Amygdala (tissue), 56 donors: ENCODE data around the gene LRRC75B.
A peak's percentile ranks its signal among the peaks of the same experiment; 100 is the strongest.

Experiments
- DNase-seq, 56 donors: peaks; one replicate each; lab custom pipeline; 2025; lab: John Stamatoyannopoulos, UW

Gene LRRC75B

DNA sequence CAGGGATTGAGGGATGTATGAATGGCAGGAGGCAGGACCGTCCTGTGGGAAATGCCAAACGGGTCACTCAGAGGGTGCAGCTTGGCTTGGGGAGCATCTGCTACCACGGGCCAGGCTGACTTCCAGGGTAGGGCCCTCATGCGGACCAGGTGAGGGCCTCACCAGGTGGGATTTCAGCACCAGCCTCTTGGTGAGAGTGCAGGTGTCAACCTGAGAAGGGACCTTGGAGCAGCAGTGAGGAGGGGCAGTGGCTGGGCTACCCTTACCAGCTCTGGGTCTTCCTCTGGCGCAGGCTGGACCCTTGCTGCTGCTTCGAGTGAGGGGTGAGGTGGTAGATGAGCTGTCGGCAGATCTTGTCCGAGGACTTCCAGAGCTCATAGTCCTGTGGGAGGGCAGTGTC, 4.9 kb downstream of the LRRC75B start:
- DNase-seq = no peak

- no peak for DNase-seq
Measured at GRCh38 chr22:24587251-24587650, 5.6 kb downstream of the LRRC75B start.

- DNase-seq = no peak
Measured at GRCh38 chr22:24585927-24586546, 6.8 kb downstream of the LRRC75B start.

- no peak for DNase-seq
Measured at GRCh38 chr22:24585461-24585860, 7.4 kb downstream of the LRRC75B start.

DNA sequence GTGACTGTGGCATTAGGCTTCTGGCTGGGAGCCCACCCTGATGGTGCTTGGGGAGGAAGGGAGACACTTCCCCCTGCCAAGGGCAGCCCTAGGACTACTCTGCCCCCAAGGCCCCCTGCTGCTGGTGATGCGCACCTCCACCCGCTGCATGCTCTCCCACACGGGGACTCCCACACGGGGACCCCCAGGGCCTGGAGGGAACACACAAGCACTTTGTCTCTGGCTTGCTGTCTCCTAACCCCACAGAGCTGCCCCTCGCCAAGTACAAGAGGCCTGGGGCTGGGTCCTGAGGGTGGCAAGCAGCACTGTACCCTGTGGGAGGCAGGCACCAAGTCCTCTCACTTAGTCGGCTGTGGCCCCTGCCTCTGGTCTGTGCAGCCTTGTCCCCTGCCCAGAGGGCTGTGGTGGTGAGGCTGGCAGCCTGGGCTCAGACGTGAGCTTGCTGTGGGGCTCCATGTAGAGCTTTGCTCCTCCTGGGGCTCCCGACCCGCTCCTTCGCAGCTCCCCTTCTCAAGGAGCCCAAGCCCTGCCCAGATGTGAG, 7.9 kb downstream of the LRRC75B start:
- no peak for DNase-seq

DNA sequence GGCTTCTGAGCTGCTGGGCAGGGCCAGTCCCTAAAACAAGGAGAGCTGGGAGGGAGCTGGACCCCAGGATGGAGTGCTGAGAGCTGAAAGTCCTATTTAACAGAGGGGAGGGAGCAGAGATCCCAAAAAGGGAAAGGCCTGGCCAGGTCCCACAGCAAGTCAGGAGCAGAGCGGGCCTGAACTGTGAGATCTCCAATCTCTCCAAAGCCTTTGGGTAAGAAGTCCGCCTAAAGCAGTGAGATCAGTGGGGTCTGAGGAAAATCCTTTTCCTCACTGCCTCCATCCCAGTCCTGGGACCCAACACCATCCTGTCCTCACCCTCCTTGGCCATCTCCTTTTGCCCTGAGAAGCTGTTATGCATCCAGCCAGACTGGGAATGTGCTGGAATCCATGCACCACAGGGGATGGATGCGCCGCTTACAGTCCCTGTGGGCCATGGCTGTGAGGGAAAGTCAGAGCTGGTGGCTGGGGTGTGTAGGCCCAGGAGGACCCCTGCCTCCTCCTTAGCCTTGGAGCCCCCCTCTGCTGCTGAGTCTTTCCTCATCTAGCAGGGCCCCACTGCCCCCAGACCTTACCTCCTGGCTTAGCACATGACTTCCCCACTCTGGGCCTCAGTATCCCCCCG, 8.6 kb downstream of the LRRC75B start:
- no peak for DNase-seq

DNA sequence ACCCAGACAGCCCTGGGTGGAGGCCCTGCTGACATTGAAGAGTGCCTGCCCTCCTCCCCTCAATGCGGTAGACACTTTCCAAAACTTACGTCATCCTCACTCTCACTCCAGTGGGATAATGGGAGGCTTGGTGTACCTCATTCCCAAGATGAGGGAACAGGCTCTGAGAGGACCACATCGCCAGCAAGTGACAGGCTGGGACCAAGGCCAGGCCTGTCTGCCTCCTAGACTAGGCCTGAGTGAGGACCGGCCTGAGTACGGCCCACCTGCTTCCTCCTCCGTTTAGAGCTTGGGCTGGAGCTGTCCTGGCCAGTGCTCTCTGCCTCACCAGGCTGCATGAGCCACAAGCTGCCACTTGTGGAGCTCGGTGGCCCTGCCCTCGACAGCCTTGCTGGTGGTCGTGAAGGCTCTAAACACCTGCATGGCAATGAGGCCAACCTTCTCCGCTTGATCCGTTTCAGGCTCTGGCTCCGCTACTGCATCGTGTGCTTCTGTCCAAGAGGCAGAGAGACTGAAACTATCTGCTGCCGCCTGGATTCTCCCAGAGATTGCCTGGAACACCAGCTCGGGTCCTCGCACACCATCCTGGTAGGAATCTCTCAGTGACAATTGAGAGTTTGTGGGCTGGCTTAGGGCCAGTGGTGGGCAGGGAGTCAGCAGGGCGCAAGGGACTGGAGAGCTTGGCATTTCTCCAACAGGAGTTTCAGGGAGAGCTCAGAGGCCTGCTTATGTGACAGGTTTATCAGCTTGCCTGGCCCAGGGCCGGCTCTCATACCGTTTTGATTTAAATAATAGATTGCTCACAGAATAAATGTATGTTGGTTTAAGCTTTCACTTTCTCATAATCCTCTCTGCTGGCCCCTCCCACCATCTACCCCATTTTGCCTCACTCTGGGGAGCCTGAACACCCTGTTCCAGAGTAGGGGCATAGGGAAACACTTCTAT, 9.4 kb downstream of the LRRC75B start:
- peak in 2 of 56 donors; percentile 18 to 69 for DNase-seq

DNA sequence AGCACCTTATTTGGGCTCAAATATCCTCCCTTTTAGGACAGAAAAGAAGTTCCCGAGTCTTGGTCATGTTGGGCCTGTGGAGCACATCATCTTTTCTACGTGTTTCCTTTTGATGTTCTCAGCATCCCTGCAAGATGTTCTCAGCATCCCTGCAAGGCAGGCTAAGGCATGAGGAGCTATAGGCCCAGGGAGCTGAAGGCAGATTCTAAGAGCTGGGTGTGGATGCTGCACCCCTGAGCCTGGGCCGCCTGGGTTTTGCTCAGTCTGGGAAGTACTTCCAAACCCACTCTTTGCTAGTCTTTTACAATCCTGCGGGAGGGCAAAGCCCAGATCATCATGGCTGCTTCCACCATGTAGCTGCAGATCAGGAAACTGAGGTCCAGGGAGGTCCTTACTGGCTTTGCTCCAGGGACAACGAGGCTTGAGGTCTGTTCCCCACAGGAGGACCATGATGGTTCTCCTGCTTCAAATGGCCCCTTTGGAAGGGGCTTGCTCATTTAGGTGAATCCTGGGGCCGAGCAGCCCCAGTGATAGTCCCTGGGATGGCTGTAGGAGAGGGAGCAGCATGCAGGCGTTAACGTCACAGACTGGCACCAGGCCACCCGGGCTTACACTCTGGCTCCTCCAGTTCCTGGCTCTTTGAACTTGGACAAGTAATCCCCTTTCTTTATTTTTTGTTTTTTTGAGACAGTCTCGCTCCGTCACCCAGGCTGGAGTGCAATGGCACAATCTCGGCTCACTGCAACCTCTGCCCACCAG, 10.6 kb downstream of the LRRC75B start:
- DNase-seq = no peak

DNA sequence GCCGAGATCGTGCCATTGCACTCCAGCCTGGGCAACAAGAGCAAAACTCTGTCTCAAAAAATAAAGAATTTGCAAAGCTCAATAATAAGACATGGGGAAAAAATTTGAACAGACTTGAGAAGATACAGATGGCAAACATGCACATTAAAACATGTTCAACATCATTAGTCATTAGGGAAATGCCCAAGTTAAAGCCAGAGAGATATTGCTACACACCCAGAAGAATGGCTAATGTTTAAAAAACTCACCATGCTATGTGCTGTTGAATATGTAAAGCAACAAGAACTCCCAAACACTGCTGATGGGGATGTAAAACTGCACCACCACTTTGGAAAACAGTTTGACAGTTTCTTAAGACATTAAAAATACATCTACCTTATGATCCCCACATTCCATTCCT, 12.6 kb downstream of the LRRC75B start:
- no peak for DNase-seq

GRCh38 chr22:24579258-24579601, 13.6 kb downstream of the LRRC75B start:
- no peak for DNase-seq

DNA sequence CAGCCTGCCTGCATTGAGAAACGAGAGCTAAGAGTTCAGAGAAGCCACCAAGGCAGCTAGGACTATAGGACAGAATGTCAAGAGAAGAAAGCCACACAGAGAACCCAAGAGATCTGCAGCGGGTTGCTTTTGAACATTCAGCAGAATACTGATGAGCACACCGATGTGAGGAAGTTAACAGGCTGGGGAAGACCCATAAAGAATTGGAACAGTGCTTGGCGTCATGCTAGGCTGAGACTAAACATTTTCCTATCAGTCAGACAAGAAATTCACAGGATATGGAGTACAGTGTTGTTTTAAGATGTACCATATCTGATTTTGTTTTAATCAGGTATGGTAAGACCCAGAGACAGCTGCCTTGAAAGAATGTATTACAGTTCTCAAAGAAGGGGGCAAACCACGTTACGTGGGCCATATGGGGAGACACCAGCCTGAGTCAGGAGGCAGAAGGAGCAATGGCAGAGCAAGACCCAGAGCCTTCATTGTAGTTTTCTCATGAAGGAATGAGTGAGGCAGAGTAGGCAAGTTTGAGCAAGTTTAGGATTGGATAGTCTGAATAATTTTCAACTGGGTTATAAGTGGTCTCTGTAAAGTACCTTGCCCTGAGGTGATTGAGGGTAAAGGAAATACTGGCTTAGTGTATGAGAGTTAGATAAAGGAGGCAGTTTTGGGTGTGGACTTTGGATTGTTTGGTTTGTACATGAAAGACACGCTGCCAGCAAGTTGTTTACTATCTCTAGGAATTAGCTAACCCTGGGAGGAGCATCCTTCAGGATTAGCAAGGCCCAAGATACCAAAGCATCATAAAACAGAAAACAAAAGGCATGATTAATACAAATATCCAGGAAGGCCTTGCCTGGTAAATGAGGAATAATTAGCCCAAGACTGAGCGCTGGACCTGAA, 14.3 kb downstream of the LRRC75B start:
- DNase-seq = no peak

GRCh38 chr22:24576778-24577177, 16.1 kb downstream of the LRRC75B start:
- DNase-seq = no peak

- DNase-seq = no peak
Measured at GRCh38 chr22:24571266-24571665, 21.6 kb downstream of the LRRC75B start.

- DNase-seq = no peak
Measured at GRCh38 chr22:24567668-24568067, 25.2 kb downstream of the LRRC75B start.

GRCh38 chr22:24566899-24567511, 25.9 kb downstream of the LRRC75B start:
- DNase-seq = no peak

GRCh38 chr22:24565077-24565476, 27.8 kb downstream of the LRRC75B start:
- no peak for DNase-seq

GRCh38 chr22:24564376-24565058, 28.4 kb downstream of the LRRC75B start:
- DNase-seq = no peak

DNA sequence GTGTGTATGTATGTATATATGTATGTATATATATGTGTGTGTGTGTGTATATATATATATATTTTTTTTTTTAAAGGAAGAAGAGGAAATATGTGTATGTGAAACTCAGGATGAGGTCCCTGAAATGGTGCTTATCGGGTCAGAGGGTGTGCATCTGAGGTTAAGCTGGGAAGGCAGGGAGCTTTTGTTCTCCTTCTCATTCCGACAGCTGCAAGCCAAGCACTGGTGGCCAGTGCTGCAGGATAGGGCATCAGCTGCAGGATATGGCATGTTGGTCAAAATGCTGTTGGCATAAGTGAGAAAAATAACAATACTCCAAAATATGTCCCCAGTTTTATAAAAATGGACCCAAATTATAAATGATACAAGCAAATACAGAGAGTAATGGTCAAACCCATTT, 29.6 kb downstream of the LRRC75B start:
- no peak for DNase-seq

GRCh38 chr22:24559471-24559870, 33.4 kb downstream of the LRRC75B start:
- no peak for DNase-seq
